HS-27A (cell line): ENCODE data around the gene UPF2.
"Not testable (repeated sequence)": the region's sequence is repeated elsewhere in the genome, so short reads cannot be mapped to it uniquely, and the experiment has no call there.

Experiments
- DNase-seq: peaks from one replicate; pipeline ENCODE4 v3.0.0-alpha.2; 2012; ENCODE audit warnings: low read depth, missing footprints

The UPF2 gene

GRCh38 chr10:12042409-12042796, 206 bp downstream of the UPF2 start:
- no peak for DNase-seq

- no peak for DNase-seq
Observed at GRCh38 chr10:12041766-12042408, 722 bp downstream of the UPF2 start.

GRCh38 chr10:12036073-12036655, 6.4 kb downstream of the UPF2 start:
- no peak for DNase-seq

- no peak for DNase-seq
Observed at GRCh38 chr10:12031404-12031803, 11.2 kb downstream of the UPF2 start.

GRCh38 chr10:12027539-12027938, 15.1 kb downstream of the UPF2 start:
- no peak for DNase-seq

- no peak for DNase-seq
Observed at GRCh38 chr10:12025591-12025990, 17.0 kb downstream of the UPF2 start.

- no peak for DNase-seq
Observed at GRCh38 chr10:12022580-12023257, 19.9 kb downstream of the UPF2 start.

GRCh38 chr10:12020574-12020973, 22.0 kb downstream of the UPF2 start:
- no peak for DNase-seq

GRCh38 chr10:12019283-12019971, 23.2 kb downstream of the UPF2 start:
- no peak for DNase-seq

GRCh38 chr10:12018438-12019282, 23.9 kb downstream of the UPF2 start:
- DNase-seq, result no peak

- DNase-seq, result no peak
Observed at GRCh38 chr10:12013926-12014325, 28.7 kb downstream of the UPF2 start.

GRCh38 chr10:12013391-12013790, 29.2 kb downstream of the UPF2 start:
- not testable (repeated sequence) for DNase-seq

GRCh38 chr10:12010353-12010752, 32.3 kb downstream of the UPF2 start:
- DNase-seq, result no peak

- DNase-seq, result not testable (repeated sequence)
Observed at GRCh38 chr10:12008842-12009241, 33.8 kb downstream of the UPF2 start.

GRCh38 chr10:12006671-12007070, 35.9 kb downstream of the UPF2 start:
- no peak for DNase-seq

GRCh38 chr10:11993834-11994468, 48.7 kb downstream of the UPF2 start:
- DNase-seq, result no peak

- DNase-seq, result no peak
Observed at GRCh38 chr10:11988924-11989323, 53.7 kb downstream of the UPF2 start.

- DNase-seq, result peak; percentile 7
Observed at GRCh38 chr10:11986593-11987216, 55.9 kb downstream of the UPF2 start.

GRCh38 chr10:11982253-11982652, 60.4 kb downstream of the UPF2 start:
- no peak for DNase-seq

- DNase-seq, result no peak
Observed at GRCh38 chr10:11975795-11976194, 66.8 kb downstream of the UPF2 start.

- DNase-seq, result not testable (repeated sequence)
Observed at GRCh38 chr10:11972523-11972922, 70.1 kb downstream of the UPF2 start.
